MM.1S (cell line): ENCODE results near the gene DPP6.

Source experiments
- DNase-seq: peaks from one replicate; pipeline ENCODE4 v3.0.0-alpha.2; 2015
- H2AFZ ChIP-seq: fragments of 300-600 bp; sonication (generic); 2 replicates; pipeline ENCODE4 v1.6.0; 2016; ENCODE audit warnings: antibody characterized with exemption, low read length
- H3F3A ChIP-seq: fragments of 300-600 bp; sonication (generic); 2 replicates; pipeline ENCODE4 v1.6.1; 2016; ENCODE audit warnings: mild to moderate bottlenecking, antibody characterized with exemption, low read length, moderate library complexity, mixed read lengths; ENCODE audit not compliant: insufficient read depth
- H3K27ac ChIP-seq: fragments of 300-600 bp; sonication (generic); 2 replicates; pipeline ENCODE4 v1.5.1; 2016; ENCODE audit warnings: mild to moderate bottlenecking, low read length
- H3K27me3 ChIP-seq: fragments of 300-600 bp; sonication (generic); replicated peaks from 2 replicates; pipeline ENCODE4 v1.6.0; 2016; ENCODE audit warnings: low read length; ENCODE audit not compliant: insufficient read depth
- H3K36me3 ChIP-seq: fragments of 300-600 bp; sonication (generic); replicated peaks from 2 replicates; pipeline ENCODE4 v1.6.1; 2016; ENCODE audit warnings: mild to moderate bottlenecking, low read length, mixed read lengths; ENCODE audit not compliant: insufficient read depth
- H3K4me1 ChIP-seq: fragments of 300-600 bp; sonication (generic); 2 replicates; pipeline ENCODE4 v1.6.1; 2016; ENCODE audit warnings: low read length, mixed read lengths
- H3K4me2 ChIP-seq: fragments of 300-600 bp; sonication (generic); 2 replicates; pipeline ENCODE4 v1.6.0; 2016; ENCODE audit warnings: low read depth, low read length
- H3K4me3 ChIP-seq: fragments of 300-600 bp; sonication (generic); 2 replicates; pipeline ENCODE4 v1.5.1; 2016; ENCODE audit warnings: low read length, mixed read lengths
- H3K79me2 ChIP-seq: fragments of 300-600 bp; sonication (generic); 2 replicates; pipeline ENCODE4 v1.6.1; 2016; ENCODE audit warnings: mixed run types, low read length, mixed read lengths
- H3K9ac ChIP-seq: fragments of 300-600 bp; sonication (generic); 2 replicates; pipeline ENCODE4 v1.6.1; 2016; ENCODE audit warnings: low read length, mixed read lengths
- H3K9me2 ChIP-seq: fragments of 300-600 bp; sonication (generic); replicated peaks from 2 replicates; pipeline ENCODE4 v1.6.1; 2016; ENCODE audit warnings: mild to moderate bottlenecking, low read length, mixed read lengths; ENCODE audit not compliant: insufficient read depth
- H3K9me3 ChIP-seq: fragments of 300-600 bp; sonication (generic); replicated peaks from 2 replicates; pipeline ENCODE4 v1.6.1; 2016; ENCODE audit warnings: mild to moderate bottlenecking, low read length, mixed read lengths; ENCODE audit not compliant: insufficient read depth
- H4K20me1 ChIP-seq: fragments of 300-600 bp; sonication (generic); 2 replicates; pipeline ENCODE4 v1.6.1; 2016; ENCODE audit warnings: mild to moderate bottlenecking, low read length, moderate library complexity, mixed read lengths; ENCODE audit not compliant: insufficient read depth
- CTCF ChIP-seq: fragments of 300-600 bp; sonication (generic); IDR thresholded peaks from 2 replicates; pipeline ENCODE4 v1.5.1; 2016; ENCODE audit warnings: antibody characterized with exemption, low read length, mixed read lengths
- EZH2 ChIP-seq: fragments of 300-600 bp; sonication (generic); optimal IDR thresholded peaks from 2 replicates; pipeline ENCODE3; 2017; ENCODE audit warnings: low read depth, mild to moderate bottlenecking, antibody characterized with exemption, low read length, mixed read lengths
- EZH2phosphoT487 ChIP-seq: fragments of 300-600 bp; sonication (generic); IDR thresholded peaks from 2 replicates; pipeline ENCODE4 v1.6.1; 2018; ENCODE audit warnings: antibody characterized with exemption, low read length

DPP6 gene

GRCh38 chr7:154907651-154908620 is 855.7 kb downstream of the DPP6 start:
- TF ChIP-seq EZH2 = no peak
- no peak for TF ChIP-seq CTCF
- TF ChIP-seq EZH2phosphoT487 = no peak
- no peak for DNase-seq
- peaks cover 41% of the 10 kb centered on the region for H3K27me3 ChIP-seq
- H3K4me3 ChIP-seq = no peak overlapping the region
- no peaks in the 10 kb centered on the region for H3K79me2 ChIP-seq
- H3K9me2 ChIP-seq = no peaks in the 10 kb centered on the region
- H3K4me1 ChIP-seq = no peaks in the 10 kb centered on the region
- no peak overlapping the region for H2AFZ ChIP-seq
- no peaks in the 10 kb centered on the region for H3K36me3 ChIP-seq
- H3K9me3 ChIP-seq = no peaks in the 10 kb centered on the region
- peak overlapping the region; percentile 25; the same call in 1 of the 2 replicates for H3K4me2 ChIP-seq
- no peak overlapping the region for H3K9ac ChIP-seq
- no peaks in the 10 kb centered on the region for H4K20me1 ChIP-seq
- H3K27ac ChIP-seq = no peak overlapping the region
- H3F3A ChIP-seq = no peaks in the 10 kb centered on the region

GRCh38 chr7:154909241-154910105 is 857.3 kb downstream of the DPP6 start:
- H4K20me1 ChIP-seq = no peaks in the 10 kb centered on the region
- no peak for DNase-seq
- TF ChIP-seq CTCF (no peak), EZH2phosphoT487 (no peak), EZH2 (no peak)
- H3K27ac ChIP-seq = no peak overlapping the region
- H2AFZ ChIP-seq = no peak overlapping the region
- H3K4me3 ChIP-seq = no peak overlapping the region
- no peaks in the 10 kb centered on the region for H3K4me1 ChIP-seq
- no peaks in the 10 kb centered on the region for H3K9me2 ChIP-seq
- peaks cover 45% of the 10 kb centered on the region for H3K27me3 ChIP-seq
- H3K9ac ChIP-seq = no peak overlapping the region
- no peaks in the 10 kb centered on the region for H3K36me3 ChIP-seq
- H3K79me2 ChIP-seq = no peaks in the 10 kb centered on the region
- H3K9me3 ChIP-seq = no peaks in the 10 kb centered on the region
- no peaks in the 10 kb centered on the region for H3F3A ChIP-seq
- H3K4me2 ChIP-seq = no peak overlapping the region

- H3K9me3 ChIP-seq = no peaks in the 10 kb centered on the region
- no peak for TF ChIP-seq CTCF
- no peak for TF ChIP-seq EZH2phosphoT487
- TF ChIP-seq EZH2 = no peak
- no peak overlapping the region for H2AFZ ChIP-seq
- H3K4me3 ChIP-seq = no peak overlapping the region
- no peak for DNase-seq
- H3K4me2 ChIP-seq = no peak overlapping the region
- H3K9me2 ChIP-seq = no peaks in the 10 kb centered on the region
- H3K4me1 ChIP-seq = no peaks in the 10 kb centered on the region
- no peak overlapping the region for H3K27ac ChIP-seq
- H3F3A ChIP-seq = no peaks in the 10 kb centered on the region
- H4K20me1 ChIP-seq = no peaks in the 10 kb centered on the region
- H3K79me2 ChIP-seq = no peaks in the 10 kb centered on the region
- H3K9ac ChIP-seq = no peak overlapping the region
- H3K36me3 ChIP-seq = no peaks in the 10 kb centered on the region
- H3K27me3 ChIP-seq = peaks cover 43% of the 10 kb centered on the region
These were observed 857.9 kb downstream of the DPP6 start for GRCh38 chr7:154910125-154910524.
